WTC11 (cell line): Measurements from ENCODE around the gene SENP7. TPM values are rescaled to one million over a fixed set of nuclear protein-coding genes. Genes with fewer than 3 reads are reported as not detected.

Source experiments
- ATAC-seq: fragments of 200-7000 bp; cut with Tn5 transposase; 2 replicates; pipeline ENCODE4 v1.10.0; 2021; ENCODE audit warnings: mild to moderate bottlenecking, moderate library complexity
- CTCF ChIA-PET: fragments of 300-600 bp; sonication (Branson Sonifier 250); formaldehyde crosslinking; loops from one replicate; lab custom pipeline; 2021; ENCODE audit warnings: antibody characterized with exemption; lab: Charles Lee
- POLR2A ChIA-PET: fragments of 350-600 bp; sonication (Branson Sonifier 250); formaldehyde crosslinking; loops from one replicate; lab custom pipeline; 2021; ENCODE audit warnings: antibody characterized with exemption; lab: Charles Lee
- DNase-seq: peaks from one replicate; pipeline ENCODE4 v3.0.0; 2021; ENCODE audit warnings: low spot score
- H3K27ac Mint-ChIP-seq: 2 replicates; pipeline ENCODE4 v1.8.0; 2021; ENCODE audit warnings: mixed read lengths
- H3K27me3 Mint-ChIP-seq: 2 replicates; pipeline ENCODE4 v1.8.0; 2021; ENCODE audit warnings: low read depth, mild to moderate bottlenecking, moderate library complexity, mixed read lengths
- H3K36me3 Mint-ChIP-seq: 2 replicates; pipeline ENCODE4 v1.8.0; 2021; ENCODE audit warnings: mixed read lengths
- H3K4me1 Mint-ChIP-seq: 2 replicates; pipeline ENCODE4 v1.8.0; 2022; ENCODE audit warnings: mixed read lengths
- H3K4me3 Mint-ChIP-seq: 2 replicates; pipeline ENCODE4 v1.8.0; 2021; ENCODE audit warnings: mild to moderate bottlenecking, moderate library complexity, mixed read lengths
- H3K9me3 Mint-ChIP-seq: 2 replicates; pipeline ENCODE4 v1.8.0; 2021; ENCODE audit warnings: mixed read lengths
- AR ChIP-seq: fragments of 250-450 bp; sonication (Bioruptor Pico); IDR thresholded peaks from 2 replicates; pipeline ENCODE4 v1.9.0; 2021; ENCODE audit warnings: mild to moderate bottlenecking
- ARID4B ChIP-seq: sonication (generic); formaldehyde crosslinking; IDR thresholded peaks from 2 replicates; pipeline ENCODE4 v1.8.0; 2023; ENCODE audit warnings: missing genetic modification reagents, mild to moderate bottlenecking, borderline replicate concordance
- ATF2 ChIP-seq: sonication (generic); formaldehyde crosslinking; IDR thresholded peaks from 2 replicates; pipeline ENCODE4 v1.8.1; 2022; ENCODE audit warnings: low read depth, missing genetic modification reagents, borderline replicate concordance
- ATF6 ChIP-seq: sonication (generic); formaldehyde crosslinking; IDR thresholded peaks from 2 replicates; pipeline ENCODE4 v1.8.1; 2023; ENCODE audit warnings: mild to moderate bottlenecking, missing genetic modification reagents
- E2F5 ChIP-seq: sonication (generic); formaldehyde crosslinking; IDR thresholded peaks from 2 replicates; pipeline ENCODE4 v1.8.1; 2022; ENCODE audit warnings: mild to moderate bottlenecking, moderate library complexity, missing genetic modification reagents
- FOXP1 ChIP-seq: sonication (generic); formaldehyde crosslinking; IDR thresholded peaks from 2 replicates; pipeline ENCODE4 v1.8.0; 2022; ENCODE audit warnings: missing genetic modification reagents, mild to moderate bottlenecking, moderate library complexity, borderline replicate concordance
- GTF2I ChIP-seq: fragments of 250-450 bp; sonication (Bioruptor Pico); conservative IDR thresholded peaks from 2 replicates; pipeline ENCODE4 v1.4.0; 2021; ENCODE audit warnings: mild to moderate bottlenecking
- NFATC4 ChIP-seq: fragments of 250-450 bp; sonication (Bioruptor Pico); IDR thresholded peaks from 2 replicates; pipeline ENCODE4 v1.9.0; 2021; ENCODE audit warnings: mild to moderate bottlenecking
- OVOL2 ChIP-seq: fragments of 250-450 bp; sonication (Bioruptor Pico); IDR thresholded peaks from 2 replicates; pipeline ENCODE4 v1.9.0; 2021; ENCODE audit warnings: mild to moderate bottlenecking, borderline replicate concordance
- SOX15 ChIP-seq: fragments of 250-450 bp; sonication (Bioruptor Pico); IDR thresholded peaks from 2 replicates; pipeline ENCODE4 v1.9.0; 2021; ENCODE audit warnings: mild to moderate bottlenecking
- TP53 ChIP-seq: sonication (generic); formaldehyde crosslinking; IDR thresholded peaks from 2 replicates; pipeline ENCODE4 v1.8.1; 2023; ENCODE audit warnings: mild to moderate bottlenecking, missing genetic modification reagents
- ZBTB43 ChIP-seq: sonication (generic); formaldehyde crosslinking; IDR thresholded peaks from 2 replicates; pipeline ENCODE4 v1.8.1; 2023; ENCODE audit warnings: mild to moderate bottlenecking, missing genetic modification reagents
- ZNF396 ChIP-seq: fragments of 250-450 bp; sonication (Bioruptor Pico); IDR thresholded peaks from 2 replicates; pipeline ENCODE4 v1.8.0; 2021; ENCODE audit warnings: mild to moderate bottlenecking, moderate library complexity, borderline replicate concordance
- ZNF532 ChIP-seq: fragments of 250-450 bp; sonication (Bioruptor Pico); IDR thresholded peaks from 2 replicates; pipeline ENCODE4 v1.9.0; 2021; ENCODE audit warnings: mild to moderate bottlenecking, borderline replicate concordance
- total RNA-seq: library from RNA; stranded (reverse); gene quantifications from 3 replicates; pipeline ENCODE4 v1.2.3, GENCODE V29; 2021

SENP7 gene
- total RNA-seq, 1 experiment from 2014 or later: 10.5 TPM

- no peak for TF ChIP-seq OVOL2
- no peak for TF ChIP-seq AR
- TF ChIP-seq ARID4B (CRISPR knock-in tag): no peak
- no peak for TF ChIP-seq FOXP1 (CRISPR knock-in tag)
- no peak for TF ChIP-seq ATF2 (CRISPR knock-in tag)
- TF ChIP-seq SOX15 (CRISPR knock-in tag): no peak
- TF ChIP-seq TP53 (CRISPR knock-in tag): no peak
- TF ChIP-seq NFATC4 (CRISPR knock-in tag): no peak
- no peak for TF ChIP-seq ZNF532 (CRISPR knock-in tag)
- TF ChIP-seq, all 79 proteins: peak for 0
- ChIA-PET CTCF (no interaction called here), POLR2A (no interaction called here)
- Mint-ChIP-seq H3K9me3 (peaks cover 4% of the 10 kb centered on the region; the same call in 1 of the 2 replicates), H3K27ac (no peak overlapping the region), H3K27me3 (no peaks in the 10 kb centered on the region), H3K4me3 (no peak overlapping the region), H3K36me3 (peaks cover 4% of the 10 kb centered on the region), H3K4me1 (peaks cover 12% of the 10 kb centered on the region)
- ATAC-seq (no peak), DNase-seq (no peak)
Observed at GRCh38 chr3:101414121-101414520, 98.9 kb downstream of the SENP7 start.

- Mint-ChIP-seq H3K27ac (no peak overlapping the region), H3K9me3 (peaks cover 8% of the 10 kb centered on the region), H3K36me3 (peaks cover 9% of the 10 kb centered on the region), H3K27me3 (peaks cover under 1% of the 10 kb centered on the region), H3K4me3 (no peak overlapping the region), H3K4me1 (peaks cover 12% of the 10 kb centered on the region)
- ChIA-PET POLR2A (no interaction called here), CTCF (no interaction called here)
- DNase-seq (no peak), ATAC-seq (no peak)
- TF ChIP-seq ATF6 (CRISPR knock-in tag): no peak
- no peak for TF ChIP-seq ZBTB43
- no peak for TF ChIP-seq NFATC4 (CRISPR knock-in tag)
- TF ChIP-seq E2F5 (CRISPR knock-in tag): no peak
- TF ChIP-seq GTF2I (CRISPR knock-in tag): no peak
- TF ChIP-seq ZNF396 (CRISPR knock-in tag): no peak
- no peak for TF ChIP-seq OVOL2
Observed at GRCh38 chr3:101413656-101414055, 99.4 kb downstream of the SENP7 start.
